ENCODE data around the gene LNX1. TPM values are rescaled to one million over a fixed set of nuclear protein-coding genes. Genes with fewer than 3 reads are reported as not detected.

Gene LNX1
- polyA plus RNA-seq, 1 donor (not counting 4 experiments of a cell fraction or from before 2014, with no cell fraction given), result 0.22 TPM

DNA sequence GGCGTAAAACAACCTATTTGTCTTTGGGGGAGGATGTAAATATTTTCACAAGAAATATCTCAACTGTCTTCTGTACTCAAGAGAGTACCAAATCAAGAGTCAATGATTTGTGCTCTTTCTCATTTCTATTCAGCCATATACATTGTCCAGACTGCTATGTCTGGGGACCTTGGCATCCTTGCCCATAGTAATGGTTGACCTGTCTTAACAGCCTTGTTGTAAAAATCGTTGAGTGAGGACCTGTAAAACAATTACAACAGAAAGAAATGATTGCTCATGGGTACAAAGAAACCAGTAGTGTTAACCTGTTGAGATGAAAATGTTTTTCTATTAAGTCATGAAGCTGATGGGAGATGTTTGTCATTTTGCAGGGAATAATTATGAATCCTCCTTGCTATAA is 56.6 kb downstream of the LNX1 start:
- dilution Hi-C loops (cut with MboI; ENCODE audit: extremely low pct_ligation_motif_present, low sequenced_read_pairs), result no loop called here
- Histone ChIP-seq H3K4me1 (ENCODE audit: control insufficient read depth, extremely low read depth, insufficient read depth, low read length) (peaks cover 10% of the 10 kb centered on the region), H3K9ac (ENCODE audit: control insufficient read depth, extremely low read depth, insufficient read depth, low read length) (no peak overlapping the region), H3K9me1 (ENCODE audit: control insufficient read depth, extremely low read depth, insufficient read depth, low read length) (no peaks in the 10 kb centered on the region), H3K4me2 (ENCODE audit: control insufficient read depth, extremely low read depth, insufficient read depth, low read depth, low read length) (no peak overlapping the region), H3K27ac (ENCODE audit: control insufficient read depth, insufficient read depth, low read length) (no peak overlapping the region), H4K20me1 (ENCODE audit: control insufficient read depth, extremely low read depth, insufficient read depth, low read length) (no peaks in the 10 kb centered on the region), H3K27me3 (ENCODE audit: control insufficient read depth, extremely low read depth, insufficient read depth, low read length) (no peaks in the 10 kb centered on the region), H3K79me2 (ENCODE audit: control insufficient read depth, insufficient read depth, low read length) (no peaks in the 10 kb centered on the region), H2AFZ (ENCODE audit: control insufficient read depth, low read length) (no peak overlapping the region), H3K9me3 (ENCODE audit: control insufficient read depth, low read depth, low read length) (no peaks in the 10 kb centered on the region), H3K36me3 (ENCODE audit: control insufficient read depth in 2 of 2, extremely low read depth in 1 of 2, insufficient read depth in 2 of 2, low read length in 2 of 2) (no peaks in the 10 kb centered on the region), H3K4me3 (ENCODE audit: control insufficient read depth in 2 of 3, extremely low read depth in 1 of 3, insufficient read depth in 2 of 3, low read depth in 1 of 3, low read length in 3 of 3) (no peak overlapping the region)
- TF ChIP-seq CTCF (optimal IDR thresholded peaks at IDR 0.05 in 1 of 3, IDR thresholded peaks at IDR 0.05 in 1 of 3, conservative IDR thresholded peaks at IDR 0.05 in 1 of 3; ENCODE audit: extremely low read depth in 1 of 3, insufficient read depth in 2 of 3, low read length in 3 of 3) (no peak), EZH2 (IDR thresholded peaks at IDR 0.05; ENCODE audit: low read length) (no peak)
- FAIRE-seq (no peak), DNase-seq (ENCODE audit: low read depth, low spot score) (no peak)

GRCh38 chr4:53532521-53532920 is 58.8 kb downstream of the LNX1 start:
- no peak for TF ChIP-seq EZH2 (IDR thresholded peaks at IDR 0.05; ENCODE audit: low read length)
- no peak for TF ChIP-seq CTCF (optimal IDR thresholded peaks at IDR 0.05 in 1 of 3, IDR thresholded peaks at IDR 0.05 in 1 of 3, conservative IDR thresholded peaks at IDR 0.05 in 1 of 3; ENCODE audit: extremely low read depth in 1 of 3, insufficient read depth in 2 of 3, low read length in 3 of 3)
- H3K9me3 ChIP-seq (ENCODE audit: control insufficient read depth, low read depth, low read length), result no peaks in the 10 kb centered on the region
- dilution Hi-C loops (cut with MboI; ENCODE audit: extremely low pct_ligation_motif_present, low sequenced_read_pairs), result no loop called here
- peaks cover 1% of the 10 kb centered on the region for H3K4me1 ChIP-seq (ENCODE audit: control insufficient read depth, extremely low read depth, insufficient read depth, low read length)
- no peak overlapping the region for H3K27ac ChIP-seq (ENCODE audit: control insufficient read depth, insufficient read depth, low read length)
- H3K4me2 ChIP-seq (ENCODE audit: control insufficient read depth, extremely low read depth, insufficient read depth, low read depth, low read length), result no peak overlapping the region
- H3K9me1 ChIP-seq (ENCODE audit: control insufficient read depth, extremely low read depth, insufficient read depth, low read length), result no peaks in the 10 kb centered on the region
- no peaks in the 10 kb centered on the region for H3K27me3 ChIP-seq (ENCODE audit: control insufficient read depth, extremely low read depth, insufficient read depth, low read length)
- H3K79me2 ChIP-seq (ENCODE audit: control insufficient read depth, insufficient read depth, low read length), result no peaks in the 10 kb centered on the region
- DNase-seq (ENCODE audit: low read depth, low spot score), result no peak
- no peaks in the 10 kb centered on the region for H4K20me1 ChIP-seq (ENCODE audit: control insufficient read depth, extremely low read depth, insufficient read depth, low read length)
- H2AFZ ChIP-seq (ENCODE audit: control insufficient read depth, low read length), result no peak overlapping the region
- no peaks in the 10 kb centered on the region for H3K36me3 ChIP-seq (ENCODE audit: control insufficient read depth in 2 of 2, extremely low read depth in 1 of 2, insufficient read depth in 2 of 2, low read length in 2 of 2)
- H3K4me3 ChIP-seq (ENCODE audit: control insufficient read depth in 2 of 3, extremely low read depth in 1 of 3, insufficient read depth in 2 of 3, low read depth in 1 of 3, low read length in 3 of 3), result no peak overlapping the region
- no peak overlapping the region for H3K9ac ChIP-seq (ENCODE audit: control insufficient read depth, extremely low read depth, insufficient read depth, low read length)
- no peak for FAIRE-seq
